COLO668 (cell line): ENCODE measurements around the gene CDC6.

ENCODE experiments used
- DNase-seq: peaks from one replicate; lab custom pipeline; 2025; ENCODE audit not compliant: unreplicated experiment; lab: John Stamatoyannopoulos, UW

Gene CDC6

GRCh38 chr17:40350689-40351358 is 63.1 kb downstream of the CDC6 start:
- DNase-seq: no peak

- DNase-seq: no peak
These were observed 63.9 kb downstream of the CDC6 start for GRCh38 chr17:40351359-40352236.

- no peak for DNase-seq
These were observed 64.6 kb downstream of the CDC6 start for GRCh38 chr17:40352237-40352778.

- no peak for DNase-seq
These were observed 65.2 kb downstream of the CDC6 start for GRCh38 chr17:40352779-40353394.
